ENCODE data around the gene MRPL17.

Gene MRPL17

DNA sequence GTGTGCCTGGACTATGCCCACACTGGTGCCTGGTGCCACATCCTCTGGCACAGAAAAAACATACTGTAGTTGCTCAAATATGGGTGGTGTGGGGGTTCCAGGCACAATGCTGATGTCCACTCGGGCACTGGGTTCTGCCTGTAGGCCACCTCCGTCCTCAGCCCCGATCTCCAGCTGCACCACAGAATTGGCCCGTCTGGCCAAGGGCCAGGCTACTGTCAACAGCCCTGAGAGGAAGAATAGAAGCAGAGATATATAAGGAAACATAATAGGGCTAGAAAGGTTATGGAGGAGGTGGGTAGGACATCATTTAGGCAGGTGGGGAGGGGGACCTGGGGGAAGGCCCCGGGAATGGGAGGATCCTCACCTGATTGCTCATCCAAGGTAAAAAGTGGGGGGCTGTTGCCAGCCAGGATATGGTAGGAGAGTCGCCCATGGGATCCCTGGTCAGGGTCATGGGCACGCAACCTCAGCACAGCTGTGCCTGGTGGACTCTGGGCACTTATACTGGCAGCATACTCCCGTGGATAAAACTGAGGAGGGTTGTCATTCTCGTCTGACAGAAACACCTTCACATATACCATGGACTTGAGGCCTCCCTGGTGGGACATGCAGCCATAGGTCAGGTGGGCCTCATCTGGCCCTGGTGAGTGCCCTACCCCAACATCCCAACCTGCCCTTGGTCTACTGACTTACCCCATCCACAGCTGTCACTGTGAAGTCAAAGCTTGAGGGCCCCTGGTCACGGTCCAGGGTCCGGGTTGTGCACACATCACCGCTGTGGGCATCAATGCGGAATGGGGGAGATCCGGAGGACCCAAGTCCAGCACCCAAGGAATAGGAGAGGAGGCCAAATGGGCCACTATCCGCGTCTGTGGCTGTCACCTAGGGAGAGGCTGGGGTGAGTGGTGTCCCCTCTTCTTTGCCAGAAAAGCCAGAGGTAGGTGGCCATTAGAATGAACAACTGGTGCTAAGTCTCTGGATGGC, 49.4 kb downstream of the MRPL17 start:
- H3K4me3 ChIP-seq (ENCODE audit: low read length): no peak overlapping the region
- peaks cover 26% of the 10 kb centered on the region for H3K4me1 ChIP-seq (ENCODE audit: control insufficient read depth, insufficient read depth, low read length)
- H3K27me3 ChIP-seq (ENCODE audit: control insufficient read depth, insufficient read depth, low read length): no peaks in the 10 kb centered on the region
- no peak overlapping the region for H3K9ac ChIP-seq (ENCODE audit: low read length)
- no peak overlapping the region for H3K27ac ChIP-seq (ENCODE audit: low read depth, low read length)
- peaks cover 19% of the 10 kb centered on the region for H3K36me3 ChIP-seq (ENCODE audit: control insufficient read depth, insufficient read depth, low read length)

- Histone ChIP-seq H3K9ac (ENCODE audit: low read length) (no peak overlapping the region), H3K4me1 (ENCODE audit: control insufficient read depth, insufficient read depth, low read length) (peaks cover 13% of the 10 kb centered on the region), H3K4me3 (ENCODE audit: low read length) (no peak overlapping the region), H3K27me3 (ENCODE audit: control insufficient read depth, insufficient read depth, low read length) (no peaks in the 10 kb centered on the region), H3K27ac (ENCODE audit: low read depth, low read length) (no peak overlapping the region), H3K36me3 (ENCODE audit: control insufficient read depth, insufficient read depth, low read length) (peaks cover 19% of the 10 kb centered on the region)
Measured at GRCh38 chr11:6632116-6633073, 50.7 kb downstream of the MRPL17 start.

DNA sequence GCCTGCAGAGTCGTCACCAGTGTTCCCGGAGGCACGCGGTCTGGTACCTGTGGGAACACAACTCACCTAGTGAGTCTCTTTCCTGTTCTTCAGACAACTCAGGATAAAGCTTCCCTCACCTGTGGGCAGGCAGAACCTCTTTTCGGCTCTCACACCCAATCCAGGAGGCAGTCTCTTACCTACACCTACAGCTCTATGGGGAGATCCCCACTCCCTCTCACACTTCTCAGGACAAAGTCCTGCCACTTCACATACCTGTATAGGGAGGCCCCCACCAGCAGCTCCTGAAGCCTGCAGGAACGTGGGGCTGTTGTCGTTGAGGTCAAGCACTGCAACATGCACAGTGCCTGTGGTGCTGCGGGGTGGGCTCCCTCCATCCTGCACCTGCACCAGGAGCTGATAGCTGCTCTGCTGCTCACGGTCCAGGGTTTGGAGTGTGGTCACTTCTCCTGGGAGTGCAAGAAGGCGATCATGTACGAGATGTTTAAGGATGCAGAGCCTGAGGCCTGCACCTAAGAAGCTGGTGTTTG, 51.7 kb downstream of the MRPL17 start:
- Histone ChIP-seq H3K27me3 (ENCODE audit: control insufficient read depth, insufficient read depth, low read length) (no peaks in the 10 kb centered on the region), H3K4me3 (ENCODE audit: low read length) (no peak overlapping the region), H3K9ac (ENCODE audit: low read length) (no peak overlapping the region), H3K4me1 (ENCODE audit: control insufficient read depth, insufficient read depth, low read length) (peaks cover 13% of the 10 kb centered on the region), H3K27ac (ENCODE audit: low read depth, low read length) (no peak overlapping the region), H3K36me3 (ENCODE audit: control insufficient read depth, insufficient read depth, low read length) (peaks cover 28% of the 10 kb centered on the region)

DNA sequence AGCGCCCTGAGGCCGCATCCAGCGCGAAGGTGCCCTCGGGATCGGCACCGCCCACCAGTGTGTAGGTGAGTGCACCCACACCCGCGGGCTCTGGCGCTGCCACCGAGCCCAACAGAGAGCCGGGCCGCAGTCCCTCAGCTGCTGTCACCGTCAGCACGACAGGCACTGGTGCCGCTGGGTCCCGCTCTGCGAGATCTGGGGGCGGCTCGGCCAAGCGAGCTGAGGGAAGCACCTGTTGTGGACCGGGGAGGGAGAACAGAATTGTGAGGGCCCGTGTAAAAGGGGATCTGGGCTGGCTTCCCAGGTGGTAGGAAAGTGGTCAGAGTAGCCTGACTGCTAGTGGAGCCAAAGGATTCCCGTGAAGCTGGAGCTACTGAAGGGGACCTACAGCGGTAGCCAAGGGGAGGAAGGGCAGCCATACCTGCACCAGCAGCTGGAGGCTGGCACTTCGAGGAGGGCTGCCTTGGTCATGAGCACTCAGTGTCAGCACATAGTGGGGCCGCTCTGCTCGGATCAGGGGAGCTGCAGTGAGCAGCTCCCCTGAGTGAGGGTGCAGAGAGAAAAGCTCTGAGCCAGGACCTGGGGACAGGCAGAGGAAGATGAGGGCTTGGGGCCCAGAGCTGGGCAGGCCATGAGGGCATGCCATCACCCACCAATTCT, 52.4 kb downstream of the MRPL17 start:
- H3K27ac ChIP-seq (ENCODE audit: low read depth, low read length): no peak overlapping the region
- H3K4me3 ChIP-seq (ENCODE audit: low read length): no peak overlapping the region
- H3K9ac ChIP-seq (ENCODE audit: low read length): no peak overlapping the region

More for the DNA sequence above, 52.4 kb downstream of the MRPL17 start:
- Histone ChIP-seq H3K36me3 (ENCODE audit: control insufficient read depth, insufficient read depth, low read length) (peaks cover 33% of the 10 kb centered on the region), H3K4me1 (ENCODE audit: control insufficient read depth, insufficient read depth, low read length) (peaks cover 10% of the 10 kb centered on the region), H3K27me3 (ENCODE audit: control insufficient read depth, insufficient read depth, low read length) (no peaks in the 10 kb centered on the region)

All from rectal smooth muscle tissue (tissue), 1 donor.